SK-MEL-5 (cell line): ENCODE data around the gene MDM1. TPM values are rescaled to one million over a fixed set of nuclear protein-coding genes. Genes with fewer than 3 reads are reported as not detected.

Experiments
- DNase-seq: peaks from one replicate; pipeline ENCODE4 v3.0.0-alpha.2; 2016; ENCODE audit warnings: low read depth, low spot score
- in situ Hi-C: cut with HindIII; loops from 2 replicates; pipeline ENCODE4 v1.10.0; 2016; ENCODE audit warnings: low sequenced_read_pairs, high pct_unique_total_duplicates, low pct_unique_long_range_greater_than_20kb
- total RNA-seq: library from RNA; depleted of rRNA; stranded (reverse); fragments of >200 nt; shearing (Covaris generic); gene quantifications from 2 replicates; pipeline ENCODE4 v1.2.3, GENCODE V29; 2014

MDM1 gene
- total RNA-seq, 1 experiment from 2014 or later = 12.7 TPM

GRCh38 chr12:68359674-68360073, 27.5 kb upstream of the MDM1 start:
- in situ Hi-C loops = no loop called here
- DNase-seq = no peak

- in situ Hi-C loops = no loop called here
- peak; percentile 91 for DNase-seq
Observed at GRCh38 chr12:68358532-68359485, 26.6 kb upstream of the MDM1 start.

- DNase-seq = no peak
- in situ Hi-C loops = no loop called here
Observed at GRCh38 chr12:68356986-68357385, 24.8 kb upstream of the MDM1 start.

GRCh38 chr12:68356060-68356695, 24.0 kb upstream of the MDM1 start:
- in situ Hi-C loops = no loop called here

GRCh38 chr12:68354977-68355541, 22.9 kb upstream of the MDM1 start:
- DNase-seq = no peak

More at GRCh38 chr12:68356060-68356695, 24.0 kb upstream of the MDM1 start:
- no peak for DNase-seq

GRCh38 chr12:68352067-68352466, 19.9 kb upstream of the MDM1 start:
- DNase-seq = no peak
- in situ Hi-C loops = no loop called here

More at GRCh38 chr12:68354977-68355541, 22.9 kb upstream of the MDM1 start:
- in situ Hi-C loops = no loop called here

- in situ Hi-C loops = no loop called here
- no peak for DNase-seq
Observed at GRCh38 chr12:68350753-68351152, 18.6 kb upstream of the MDM1 start.

- in situ Hi-C loops = loop anchor here (10.0 kb wide), 1 partner anchor 125 kb away; the partner anchor contains the start of gene IL26
- no peak for DNase-seq
Observed at GRCh38 chr12:68349921-68350606, 17.9 kb upstream of the MDM1 start.

- in situ Hi-C loops = loop anchor here (10.0 kb wide), 1 partner anchor 124 kb away; the partner anchor contains the start of gene IL26
- DNase-seq = no peak
Observed at GRCh38 chr12:68349220-68349621, 17.1 kb upstream of the MDM1 start.

GRCh38 chr12:68348419-68348818, 16.3 kb upstream of the MDM1 start:
- DNase-seq = no peak
- in situ Hi-C loops = loop anchor here (10.0 kb wide), 1 partner anchor 124 kb away; the partner anchor contains the start of gene IL26

- no peak for DNase-seq
- in situ Hi-C loops = loop anchor here (10.0 kb wide), 1 partner anchor 121 kb away; the partner anchor contains the start of gene IL26
Observed at GRCh38 chr12:68345763-68346162, 13.6 kb upstream of the MDM1 start.

- in situ Hi-C loops = loop anchor here (10.0 kb wide), 1 partner anchor 119 kb away; the partner anchor contains the start of gene IL26
- no peak for DNase-seq
Observed at GRCh38 chr12:68344126-68344525, 12.0 kb upstream of the MDM1 start.

- no peak for DNase-seq
- in situ Hi-C loops = loop anchor here (10.0 kb wide), 1 partner anchor 118 kb away; the partner anchor contains the start of gene IL26
Observed at GRCh38 chr12:68342966-68343365, 10.8 kb upstream of the MDM1 start.

GRCh38 chr12:68341822-68342221, 9.7 kb upstream of the MDM1 start:
- in situ Hi-C loops = loop anchor here (10.0 kb wide), 1 partner anchor 117 kb away; the partner anchor contains the start of gene IL26
- no peak for DNase-seq

GRCh38 chr12:68340404-68341270, 8.5 kb upstream of the MDM1 start:
- in situ Hi-C loops = loop anchor here (10.0 kb wide), 1 partner anchor 116 kb away; the partner anchor contains the start of gene IL26

GRCh38 chr12:68336889-68337303, 4.7 kb upstream of the MDM1 start:
- no peak for DNase-seq
- in situ Hi-C loops = no loop called here

More at GRCh38 chr12:68340404-68341270, 8.5 kb upstream of the MDM1 start:
- DNase-seq = no peak
